ENCODE results near the gene RPL26.

The RPL26 gene

GRCh38 chr17:8341456-8341855 lies 41.5 kb downstream of the RPL26 start:
- TF ChIP-seq POLR2AphosphoS5 (IDR thresholded peaks at IDR 0.05; ENCODE audit: low read depth, low read length) (no peak), REST (IDR thresholded peaks at IDR 0.05; ENCODE audit: insufficient read depth in 1 of 2, low read depth in 2 of 2, low read length in 2 of 2) (no peak), TAF1 (IDR thresholded peaks at IDR 0.05; ENCODE audit: borderline replicate concordance, insufficient read depth, low read length) (no peak), SIN3A (IDR thresholded peaks at IDR 0.05; ENCODE audit: borderline replicate concordance, insufficient read depth, low read length) (no peak), FOXP2 (optimal IDR thresholded peaks at IDR 0.05; ENCODE audit: borderline replicate concordance, extremely low read depth, extremely low read length, insufficient read depth) (no peak)

DNA sequence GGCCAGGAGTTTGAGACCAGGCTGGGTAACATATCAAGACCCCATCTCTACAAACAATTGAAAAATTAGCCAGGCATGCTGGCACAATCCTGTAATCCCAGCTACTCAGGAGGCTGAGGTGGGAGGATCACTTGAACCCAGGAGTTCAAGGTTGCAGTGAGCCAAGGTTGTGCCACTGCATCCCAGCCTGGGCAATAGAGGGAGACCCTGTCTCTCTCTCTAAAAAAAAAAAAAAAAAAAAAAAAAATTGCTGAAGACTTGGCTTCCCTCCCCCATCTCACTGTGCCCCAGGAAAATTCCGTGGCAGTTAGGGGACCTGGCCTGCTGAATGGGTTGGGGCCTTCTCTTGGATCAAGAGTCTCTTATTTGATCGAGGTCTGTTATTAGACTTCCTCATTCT lies 43.5 kb downstream of the RPL26 start, which contains the start of gene ODF4:
TSS of gene ODF4 (plus strand) at position 301 of the 400 bp plus-strand sequence. CDS start 212 bp downstream, outside the sequence.
- TF ChIP-seq REST (IDR thresholded peaks at IDR 0.05; ENCODE audit: insufficient read depth in 1 of 2, low read depth in 2 of 2, low read length in 2 of 2) (no peak), POLR2AphosphoS5 (IDR thresholded peaks at IDR 0.05; ENCODE audit: low read depth, low read length) (no peak), TAF1 (IDR thresholded peaks at IDR 0.05; ENCODE audit: borderline replicate concordance, insufficient read depth, low read length) (no peak), FOXP2 (optimal IDR thresholded peaks at IDR 0.05; ENCODE audit: borderline replicate concordance, extremely low read depth, extremely low read length, insufficient read depth) (no peak)

DNA sequence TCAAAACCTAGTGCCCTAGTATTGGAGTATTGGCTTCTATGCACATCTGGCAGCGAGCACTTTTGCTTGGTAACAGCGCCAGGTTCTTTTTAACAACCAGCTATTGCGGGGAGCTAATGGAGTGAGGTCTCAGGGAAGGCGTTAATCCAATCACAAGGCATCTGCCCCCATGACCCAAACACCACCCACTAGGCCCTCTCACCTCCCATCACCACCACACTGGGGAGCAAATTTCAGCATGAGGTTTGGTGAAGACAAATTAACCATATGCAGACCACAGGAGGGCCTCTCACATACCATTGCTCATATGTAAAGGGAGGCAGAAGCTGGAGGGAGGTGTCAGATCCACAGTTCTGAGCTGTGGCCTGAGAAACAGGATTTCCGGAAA lies 44.2 kb downstream of the RPL26 start:
- TF ChIP-seq POLR2AphosphoS5 (IDR thresholded peaks at IDR 0.05; ENCODE audit: low read depth, low read length) (no peak), FOXP2 (optimal IDR thresholded peaks at IDR 0.05; ENCODE audit: borderline replicate concordance, extremely low read depth, extremely low read length, insufficient read depth) (no peak), TAF1 (IDR thresholded peaks at IDR 0.05; ENCODE audit: borderline replicate concordance, insufficient read depth, low read length) (no peak), REST (IDR thresholded peaks at IDR 0.05; ENCODE audit: insufficient read depth in 1 of 2, low read depth in 2 of 2, low read length in 2 of 2) (no peak)

GRCh38 chr17:8337802-8338752 lies 44.9 kb downstream of the RPL26 start:
- TF ChIP-seq TAF1 (IDR thresholded peaks at IDR 0.05; ENCODE audit: borderline replicate concordance, insufficient read depth, low read length), result no peak
- TF ChIP-seq REST (IDR thresholded peaks at IDR 0.05; ENCODE audit: insufficient read depth in 1 of 2, low read depth in 2 of 2, low read length in 2 of 2), result no peak
- TF ChIP-seq SIN3A (IDR thresholded peaks at IDR 0.05; ENCODE audit: borderline replicate concordance, insufficient read depth, low read length), result no peak
- no peak for TF ChIP-seq FOXP2 (optimal IDR thresholded peaks at IDR 0.05; ENCODE audit: borderline replicate concordance, extremely low read depth, extremely low read length, insufficient read depth)
- no peak for TF ChIP-seq POLR2AphosphoS5 (IDR thresholded peaks at IDR 0.05; ENCODE audit: low read depth, low read length)

Data from PFSK-1 (cell line).